H1 (cell line): ENCODE data around the gene STAP2. TPM values are rescaled to one million over a fixed set of nuclear protein-coding genes. Genes with fewer than 3 reads are reported as not detected.

Source experiments
- CTCF ChIA-PET: fragments of 300-600 bp; sonication (Branson Sonifier 250); formaldehyde crosslinking; loops from one replicate; lab custom pipeline; 2021; ENCODE audit not compliant: partially characterized antibody; lab: Charles Lee
- POLR2A ChIA-PET: fragments of 300-600 bp; sonication (Branson Sonifier 250); formaldehyde crosslinking; loops from one replicate; lab custom pipeline; 2021; ENCODE audit warnings: inconsistent platforms; ENCODE audit not compliant: partially characterized antibody; lab: Charles Lee
- DNase-seq, 2 experiments: peaks; one replicate each; pipeline versions ENCODE4 v3.0.0 to v3.0.0-alpha.2; 2010 to 2022; ENCODE audit warnings: low spot score in 2 of 2, low read depth in 1 of 2, mixed read lengths in 1 of 2
- FAIRE-seq: peaks from 2 replicates; lab custom pipeline; 2011; peaks lifted over from hg19 to GRCh38; lab: Jason Lieb, UNC
- H2AFZ ChIP-seq: 2 replicates; pipeline ENCODE4 v1.8.1; 2012; ENCODE audit warnings: low read length, inconsistent platforms
- H2AK5ac ChIP-seq: 2 replicates; pipeline ENCODE4 v1.6.1; 2013; ENCODE audit warnings: low read depth, low read length
- H2BK120ac ChIP-seq: replicated peaks from 2 replicates; pipeline ENCODE3; 2013; ENCODE audit warnings: low read depth, low read length, inconsistent platforms
- H2BK12ac ChIP-seq: 2 replicates; pipeline ENCODE4 v1.6.1; 2013; ENCODE audit warnings: low read depth, low read length
- H2BK15ac ChIP-seq: 2 replicates; pipeline ENCODE4 v1.6.1; 2013; ENCODE audit warnings: low read length
- H2BK20ac ChIP-seq: 2 replicates; pipeline ENCODE4 v1.6.1; 2013; ENCODE audit warnings: low read length
- H2BK5ac ChIP-seq: 2 replicates; pipeline ENCODE4 v1.6.1; 2013; ENCODE audit warnings: low read depth, low read length
- H3K14ac ChIP-seq: 2 replicates; pipeline ENCODE4 v1.6.1; 2013; ENCODE audit warnings: inconsistent platforms; ENCODE audit not compliant: insufficient read length
- H3K18ac ChIP-seq: 2 replicates; pipeline ENCODE4 v1.6.1; 2013; ENCODE audit warnings: low read length; ENCODE audit errors: extremely low read depth
- H3K23ac ChIP-seq: 2 replicates; pipeline ENCODE4 v1.6.1; 2013; ENCODE audit warnings: inconsistent platforms; ENCODE audit not compliant: insufficient read length
- H3K23me2 ChIP-seq: 2 replicates; pipeline ENCODE4 v1.6.1; 2013; ENCODE audit warnings: low read depth, low read length
- H3K27ac ChIP-seq: 2 replicates; pipeline ENCODE4 v1.6.1; 2011; ENCODE audit warnings: low read depth, low read length, inconsistent platforms
- H3K27me3 ChIP-seq, 4 experiments: replicated peaks in 1 of 4; 1 replicate in 1 of 4; 2 replicates in 3 of 4; pipeline versions ENCODE4 v1.6.1 to v1.8.1; 2011 to 2013; ENCODE audit warnings: low read length in 3 of 4, mild to moderate bottlenecking in 3 of 4, inconsistent platforms in 2 of 4, mixed read lengths in 2 of 4, moderate library complexity in 1 of 4; ENCODE audit not compliant: control insufficient read depth in 3 of 4, insufficient read depth in 3 of 4; ENCODE audit errors: extremely low read depth in 1 of 4
- H3K36me3 ChIP-seq, 4 experiments: 2 replicates each; pipeline versions ENCODE4 v1.6.1 to v1.8.1; 2011 to 2013; ENCODE audit warnings: mild to moderate bottlenecking in 4 of 4, low read length in 3 of 4, moderate library complexity in 2 of 4, control low read depth in 1 of 4, inconsistent platforms in 1 of 4; ENCODE audit not compliant: insufficient read depth in 4 of 4, control insufficient read depth in 2 of 4
- H3K4ac ChIP-seq: replicated peaks from 2 replicates; pipeline ENCODE3; 2013; ENCODE audit warnings: low read length, low read depth, mixed read lengths, inconsistent platforms; ENCODE audit not compliant: insufficient read length
- H3K4me1 ChIP-seq, 4 experiments: replicated peaks in 1 of 4; 1 replicate in 1 of 4; 2 replicates in 3 of 4; pipeline versions ENCODE4 v1.6.1 to v1.8.1; 2011 to 2013; ENCODE audit warnings: low read length in 3 of 4, inconsistent platforms in 2 of 4, mixed read lengths in 1 of 4; ENCODE audit not compliant: insufficient read depth in 4 of 4, control insufficient read depth in 3 of 4
- H3K4me2 ChIP-seq, 2 experiments: 2 replicates each; pipeline versions ENCODE4 v1.6.1 to v1.8.1; 2011 to 2013; ENCODE audit warnings: low read depth in 2 of 2, low read length in 2 of 2, control low read depth in 1 of 2, inconsistent platforms in 1 of 2, mild to moderate bottlenecking in 1 of 2; ENCODE audit not compliant: insufficient read depth in 1 of 2
- H3K4me3 ChIP-seq, 4 experiments: fragments of 200-600, 300-600 bp in 1 of 4; sonication (generic), shearing (Covaris generic), sonication (Bioruptor Twin) in 1 of 4; 2 replicates each; pipeline versions ENCODE4 v1.5.1 to v1.8.1; 2011 to 2016; ENCODE audit warnings: low read length in 4 of 4, low read depth in 3 of 4, control low read depth in 2 of 4, inconsistent platforms in 2 of 4, mild to moderate bottlenecking in 2 of 4, mixed read lengths in 1 of 4, moderate library complexity in 1 of 4; ENCODE audit not compliant: insufficient read depth in 2 of 4; ENCODE audit errors: extremely low read depth in 1 of 4
- H3K56ac ChIP-seq: replicated peaks from 2 replicates; pipeline ENCODE3; 2013; ENCODE audit warnings: low read depth, mild to moderate bottlenecking, mixed read lengths, low read length, inconsistent platforms; ENCODE audit not compliant: insufficient read length
- H3K79me1 ChIP-seq: 2 replicates; pipeline ENCODE4 v1.6.1; 2013; ENCODE audit warnings: low read depth, low read length, control low read depth
- H3K79me2 ChIP-seq, 2 experiments: 2 replicates each; pipeline versions ENCODE4 v1.6.1 to v1.8.1; 2012 to 2013; ENCODE audit warnings: low read length in 2 of 2, mild to moderate bottlenecking in 2 of 2, inconsistent platforms in 1 of 2; ENCODE audit not compliant: insufficient read depth in 2 of 2, control insufficient read depth in 1 of 2
- H3K9ac ChIP-seq, 4 experiments: replicated peaks in 1 of 4; 1 replicate in 1 of 4; 2 replicates in 3 of 4; pipeline versions ENCODE4 v1.6.1 to v1.8.1; 2011 to 2013; ENCODE audit warnings: low read depth in 3 of 4, low read length in 3 of 4, control low read depth in 2 of 4, mild to moderate bottlenecking in 2 of 4, moderate library complexity in 2 of 4, inconsistent platforms in 1 of 4; ENCODE audit errors: extremely low read depth in 1 of 4
- H3K9me3 ChIP-seq, 2 experiments: 2 replicates each; pipeline versions ENCODE4 v1.6.1 to v1.8.1; 2012 to 2013; ENCODE audit warnings: mild to moderate bottlenecking in 2 of 2, moderate library complexity in 2 of 2, control low read depth in 1 of 2, inconsistent platforms in 1 of 2, low read depth in 1 of 2, low read length in 1 of 2, mixed read lengths in 1 of 2; ENCODE audit not compliant: insufficient read depth in 2 of 2
- H4K20me1 ChIP-seq, 2 experiments: replicated peaks in 1 of 2; 2 replicates each; pipeline versions ENCODE3 to v1.8.1; 2011 to 2013; ENCODE audit warnings: inconsistent platforms in 2 of 2, low read length in 2 of 2, mild to moderate bottlenecking in 1 of 2; ENCODE audit not compliant: insufficient read depth in 2 of 2, control insufficient read depth in 1 of 2
- H4K5ac ChIP-seq: 2 replicates; pipeline ENCODE4 v1.6.1; 2013; ENCODE audit warnings: low read length, low read depth, mixed read lengths, inconsistent platforms; ENCODE audit not compliant: insufficient read length
- H4K8ac ChIP-seq: 2 replicates; pipeline ENCODE4 v1.8.0; 2013; ENCODE audit warnings: mild to moderate bottlenecking, moderate library complexity, low read length, inconsistent platforms; ENCODE audit not compliant: insufficient read depth; ENCODE audit errors: extremely low read depth
- H4K91ac ChIP-seq: replicated peaks from 2 replicates; pipeline ENCODE3; 2013; ENCODE audit warnings: low read length, mixed read lengths, inconsistent platforms; ENCODE audit not compliant: insufficient read length
- SIN3A ChIP-seq, 2 experiments: IDR thresholded peaks in 1 of 2; conservative IDR thresholded peaks in 1 of 2; 2 replicates each; pipeline ENCODE4 v1.6.1; 2011 to 2012; ENCODE audit warnings: low read length in 2 of 2, improper control_type of control experiment in 1 of 2, low read depth in 1 of 2, mild to moderate bottlenecking in 1 of 2
- WGBS, 2 experiments: shearing (Covaris generic) in 1 of 2; methylation state at CpG; one replicate each; pipeline versions ENCODE4 v1.1.6 to v1.1.7; 2013 to 2015; ENCODE audit warnings: low lambda C conversion rate in 2 of 2, mixed read lengths in 2 of 2, inconsistent platforms in 1 of 2, low coverage in 1 of 2, missing lambda C conversion rate in 1 of 2; ENCODE audit not compliant: insufficient replicate concordance in 2 of 2, insufficient coverage in 1 of 2, insufficient read length in 1 of 2; ENCODE audit errors: extremely low coverage in 1 of 2, missing lambda C conversion rate in 1 of 2; 5-methylcytosine and 5-hydroxymethylcytosine counted together
- polyA plus RNA-seq, 7 experiments: library from polyadenylated mRNA; depleted of rRNA in 3 of 7; stranded (reverse) in 5 of 7; unstranded in 2 of 7; fragments of >200 nt in 5 of 7; fragments of 200-250 nt in 2 of 7; gene quantifications; 1 replicate in 5 of 7; 2 replicates in 1 of 7; 4 replicates in 1 of 7; pipeline versions ENCODE4 v1.2.1 to v1.2.3, GENCODE V29; 2011 to 2013; ENCODE audit warnings: missing spikeins in 2 of 7, mixed read lengths in 2 of 7
- total RNA-seq: library from RNA; stranded (reverse); fragmentation: NEBNext Ultra II Directional; extraction: Animal tissue kit (Norgen Biotek cat#: 25700); gene quantifications from 2 replicates; pipeline ENCODE4 v1.2.1, GENCODE V29; 2021

The STAP2 gene
- total and polyA plus RNA-seq, 2 of the 8 experiments (the other 6 are each of a cell fraction or from before 2014, with no cell fraction given): 15.3 to 37.3 TPM

DNA sequence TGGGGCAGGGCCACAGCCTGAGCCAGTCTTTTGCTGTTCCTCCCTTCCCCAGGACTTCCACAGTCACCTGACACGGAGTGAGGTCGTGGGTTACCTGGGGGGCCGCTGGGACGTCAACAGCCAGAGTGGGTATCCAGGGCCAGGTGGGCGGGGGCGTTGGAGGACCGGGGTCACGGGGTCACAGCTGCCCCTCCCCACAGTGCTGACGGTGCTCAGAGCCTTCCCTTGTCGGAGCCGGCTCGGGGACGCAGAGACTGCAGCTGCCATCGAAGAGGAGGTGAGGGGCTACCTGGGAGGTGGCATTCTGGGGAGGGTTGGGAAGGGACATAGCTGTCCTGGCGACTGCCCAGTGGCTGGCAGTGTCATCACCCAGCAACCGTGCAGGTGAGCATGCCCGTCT lies 16.3 kb upstream of the STAP2 start:
- H4K5ac ChIP-seq: no peak overlapping the region
- H2BK12ac ChIP-seq: no peak overlapping the region
- H2BK20ac ChIP-seq: no peak overlapping the region
- H3K4ac ChIP-seq: no peak overlapping the region
- H3K27ac ChIP-seq: no peak overlapping the region
- CTCF ChIA-PET: interaction anchor here (0.6 to 20.4 kb wide), 5 partner anchors 8 to 123 kb away, joined by 3 to 311 read pairs (median 4); partner anchors contain the start of gene SHD
- no peak overlapping the region for H2AK5ac ChIP-seq
- H3K23ac ChIP-seq: no peak overlapping the region
- H4K91ac ChIP-seq: no peak overlapping the region
- no peak overlapping the region for H3K56ac ChIP-seq
- no peak overlapping the region for H3K4me2 ChIP-seq
- no peaks in the 10 kb centered on the region for H3K27me3 ChIP-seq
- H2AFZ ChIP-seq: no peak overlapping the region
- H3K23me2 ChIP-seq: no peaks in the 10 kb centered on the region
- no peak overlapping the region for H3K9ac ChIP-seq
- POLR2A ChIA-PET: interaction anchor here (1.0 to 4.5 kb wide), 3 partner anchors 11 to 15 kb away, joined by 3 to 27 read pairs (median 12); partner anchors contain the start of gene MPND
- 94% methylated on average over 15 of the region's 17 CpGs; no CpG with 5 or more reads in 1 of the 2 experiments for WGBS, 2 experiments
- H3K4me3 ChIP-seq: no peak overlapping the region
- no peaks in the 10 kb centered on the region for H3K9me3 ChIP-seq
- no peak overlapping the region for H2BK15ac ChIP-seq
- no peak overlapping the region for H3K14ac ChIP-seq
- H2BK5ac ChIP-seq: no peak overlapping the region
- H4K8ac ChIP-seq: no peak overlapping the region
- no peak for DNase-seq
- H3K36me3 ChIP-seq: peaks cover 0 to 18% (median 8%) of the 10 kb centered on the region in 4 experiments; a peak in 5 of 8 replicates
- H3K18ac ChIP-seq: no peak overlapping the region
- no peaks in the 10 kb centered on the region for H3K79me1 ChIP-seq
- no peak overlapping the region for H2BK120ac ChIP-seq
- peaks cover 0 to 2% (median 0%) of the 10 kb centered on the region in 4 experiments; a peak in 1 of 7 replicates for H3K4me1 ChIP-seq
- H3K79me2 ChIP-seq: no peaks in the 10 kb centered on the region
- no peak for FAIRE-seq
- H4K20me1 ChIP-seq: peaks cover 0 to 12% of the 10 kb centered on the region in 2 experiments
- no peak for TF ChIP-seq SIN3A (conservative IDR thresholded peaks at IDR 0.05 in 1 of 2, IDR thresholded peaks at IDR 0.05 in 1 of 2; ENCODE audit: low read depth in 1 of 2, low read length in 2 of 2)
